CD4-positive, alpha-beta memory T cell (primary cell): ENCODE results near the gene PTPRJ. TPM values are rescaled to one million over a fixed set of nuclear protein-coding genes. Genes with fewer than 3 reads are reported as not detected.

Experiments
- CTCF ChIA-PET: fragments of 350-600 bp; sonication (Branson Sonifier 250); formaldehyde crosslinking; loops from one replicate; lab custom pipeline; 2021; ENCODE audit warnings: inconsistent platforms; ENCODE audit not compliant: partially characterized antibody; lab: Charles Lee
- POLR2A ChIA-PET: fragments of 350-600 bp; sonication (Branson Sonifier 250); formaldehyde crosslinking; loops from one replicate; lab custom pipeline; 2021; ENCODE audit not compliant: partially characterized antibody; lab: Charles Lee
- DNase-seq, 5 donors: peaks; one replicate each; pipeline versions ENCODE4 v3.0.0 to v3.0.0-alpha.2; 2020 to 2022; ENCODE audit warnings: mixed read lengths in 1 of 5
- H3K27ac ChIP-seq: one replicate; pipeline ENCODE4 v1.7.0; 2013; ENCODE audit warnings: low read depth, low read length
- H3K27me3 ChIP-seq: 2 replicates; pipeline ENCODE4 v1.7.0; 2013; ENCODE audit warnings: mild to moderate bottlenecking, low read length, moderate library complexity; ENCODE audit not compliant: insufficient read depth
- H3K36me3 ChIP-seq: 2 replicates; pipeline ENCODE4 v1.7.0; 2013; ENCODE audit warnings: mild to moderate bottlenecking, low read length, moderate library complexity; ENCODE audit not compliant: insufficient read depth
- H3K4me1 ChIP-seq: 2 replicates; pipeline ENCODE4 v1.7.0; 2013; ENCODE audit warnings: mild to moderate bottlenecking, low read length, moderate library complexity; ENCODE audit not compliant: insufficient read depth
- H3K4me3 ChIP-seq, 2 donors: one replicate each; pipeline ENCODE4 v1.7.0; 2013; ENCODE audit warnings: low read length in 2 of 2, mild to moderate bottlenecking in 1 of 2
- H3K9me3 ChIP-seq, 2 donors: one replicate each; pipeline ENCODE4 v1.7.0; 2013; ENCODE audit warnings: low read length in 2 of 2, control low read depth in 1 of 2; ENCODE audit not compliant: control insufficient read depth in 1 of 2
- H3K27ac Mint-ChIP-seq, 7 donors: one replicate each; pipeline ENCODE4 v1.8.0; 2020 to 2021; ENCODE audit warnings: mixed read lengths in 7 of 7, mild to moderate bottlenecking in 6 of 7, inconsistent platforms in 3 of 7, moderate library complexity in 3 of 7
- H3K27me3 Mint-ChIP-seq, 2 donors: one replicate each; pipeline ENCODE4 v1.8.0; 2020 to 2021; ENCODE audit warnings: mixed read lengths in 2 of 2
- H3K36me3 Mint-ChIP-seq, 2 donors: one replicate each; pipeline ENCODE4 v1.8.0; 2020 to 2021; ENCODE audit warnings: mixed read lengths in 2 of 2, inconsistent platforms in 1 of 2, mild to moderate bottlenecking in 1 of 2
- H3K4me1 Mint-ChIP-seq, 4 donors: one replicate each; pipeline ENCODE4 v1.8.0; 2020 to 2021; ENCODE audit warnings: mixed read lengths in 4 of 4, mild to moderate bottlenecking in 1 of 4
- H3K4me3 Mint-ChIP-seq, 8 donors: one replicate each; pipeline ENCODE4 v1.8.0; 2020 to 2021; ENCODE audit warnings: mixed read lengths in 8 of 8, mild to moderate bottlenecking in 7 of 8, moderate library complexity in 6 of 8, inconsistent platforms in 3 of 8
- H3K9me3 Mint-ChIP-seq, 8 donors: one replicate each; pipeline ENCODE4 v1.8.0; 2020 to 2021; ENCODE audit warnings: mixed read lengths in 8 of 8, mild to moderate bottlenecking in 5 of 8, inconsistent platforms in 3 of 8, moderate library complexity in 1 of 8
- intact Hi-C: fragments of 100-400 bp; cut with micrococcal nuclease; formaldehyde crosslinking; loops from one replicate; pipeline ENCODE4 v1.15.1; 2023
- polyA plus RNA-seq, 2 donors: library from polyadenylated mRNA; unstranded; fragments of 300-500 nt; fragmentation: Illumina TruSeq; gene quantifications; one replicate each; pipeline ENCODE4 v1.2.3, GENCODE V29; 2021
- total RNA-seq, 2 experiments: library from RNA; stranded (reverse); gene quantifications; one replicate each; pipeline ENCODE4 v1.2.3, GENCODE V29; 2021

The PTPRJ gene
- total and polyA plus RNA-seq, 4 experiments from 2014 or later, result 3.3 to 57.9 (median 37.2) TPM

DNA sequence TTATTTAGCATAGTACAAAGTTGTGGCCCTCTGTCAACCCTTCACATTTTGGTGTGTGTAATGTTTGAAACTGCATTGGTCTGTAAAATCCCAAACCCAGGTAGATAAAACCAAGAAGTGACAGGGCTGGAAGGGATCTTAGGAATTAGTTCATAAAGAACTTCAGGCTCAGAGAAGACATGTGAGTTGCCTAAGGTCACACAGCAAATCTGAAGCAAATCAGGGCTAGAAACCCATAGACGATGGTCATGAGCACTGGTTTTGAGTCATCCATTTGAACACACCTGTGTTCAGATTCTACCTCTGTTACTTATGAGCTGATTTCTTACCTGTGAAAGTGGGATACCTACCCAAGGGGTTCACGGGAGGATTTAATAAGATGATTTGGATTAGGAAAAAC is 107.1 kb downstream of the PTPRJ start:
- POLR2A ChIA-PET, result interaction anchor here (0.6 to 1.1 kb wide), 2 partner anchors 31 to 109 kb away, joined by 3 read pairs; no protein-coding TSS in a partner anchor
- intact Hi-C loops, result no loop called here
- H3K27me3 ChIP-seq, result no peaks in the 10 kb centered on the region
- H3K36me3 Mint-ChIP-seq, result peaks cover 1 to 7% of the 10 kb centered on the region in 2 donors
- no peaks in the 10 kb centered on the region for H3K36me3 ChIP-seq
- no peak for DNase-seq
- no peaks in the 10 kb centered on the region for H3K9me3 Mint-ChIP-seq
- no peak overlapping the region for H3K27ac ChIP-seq
- no peak overlapping the region for H3K4me3 Mint-ChIP-seq
- H3K4me1 ChIP-seq, result peaks cover 18% of the 10 kb centered on the region
- no peaks in the 10 kb centered on the region for H3K27me3 Mint-ChIP-seq
- peak overlapping the region in 1 of 7 donors; percentile 54 for H3K27ac Mint-ChIP-seq
- CTCF ChIA-PET, result interaction anchor here (1.4 to 1.5 kb wide), 2 partner anchors 20 to 68 kb away, joined by 4 read pairs; no protein-coding TSS in a partner anchor
- no peaks in the 10 kb centered on the region for H3K9me3 ChIP-seq
- H3K4me3 ChIP-seq, result no peak overlapping the region
- peaks cover 26 to 59% (median 39%) of the 10 kb centered on the region in 4 donors for H3K4me1 Mint-ChIP-seq

DNA sequence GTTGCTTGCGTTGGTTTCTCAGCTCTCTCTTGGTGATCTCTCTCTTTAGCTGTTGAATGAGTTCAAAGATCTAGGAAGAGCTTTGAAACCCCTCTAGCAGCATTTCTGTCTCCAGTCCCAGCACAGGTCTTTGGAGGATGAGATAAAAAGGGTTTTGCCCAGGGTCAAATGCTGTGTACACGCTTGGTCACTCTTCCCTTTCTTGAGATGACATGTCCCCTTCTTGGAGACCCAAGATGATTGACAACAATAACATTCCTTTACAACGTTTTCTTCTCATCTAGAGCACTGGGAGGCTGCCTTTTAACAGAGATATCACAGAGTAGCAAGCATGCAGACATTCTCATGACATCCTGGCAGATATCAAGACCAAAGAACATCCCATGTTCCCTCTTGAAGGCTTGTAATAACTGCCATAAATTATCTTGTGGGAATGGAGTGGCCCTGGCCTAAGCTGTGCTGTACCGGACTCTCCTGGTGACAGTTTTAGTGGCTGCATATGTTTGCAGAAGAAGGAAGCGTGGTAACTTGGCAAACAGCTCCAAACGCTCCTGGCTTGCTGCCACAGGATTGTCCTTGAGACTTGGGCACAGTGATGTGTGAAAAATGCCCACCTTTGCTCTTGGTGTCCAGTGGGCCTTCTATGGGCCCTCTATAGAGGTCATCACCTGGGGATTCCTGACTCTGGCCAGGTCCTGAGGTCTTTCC is 107.8 kb downstream of the PTPRJ start:
- no peak for DNase-seq
- ChIA-PET POLR2A (interaction anchor here (1.1 kb wide), 1 partner anchor 32 kb away, joined by 3 read pairs; no protein-coding TSS in a partner anchor), CTCF (interaction anchor here (1.0 to 2.0 kb wide), 2 partner anchors 19 to 53 kb away, joined by 5 to 6 read pairs; no protein-coding TSS in a partner anchor)
- Mint-ChIP-seq H3K27me3 (no peaks in the 10 kb centered on the region), H3K36me3 (peaks cover 1 to 7% of the 10 kb centered on the region in 2 donors), H3K9me3 (no peaks in the 10 kb centered on the region), H3K4me1 (peaks cover 28 to 60% (median 43%) of the 10 kb centered on the region in 4 donors), H3K4me3 (no peak overlapping the region), H3K27ac (peak overlapping the region in 4 of 7 donors; percentile 4 to 54 (median 10))
- Histone ChIP-seq H3K4me3 (no peak overlapping the region), H3K27ac (no peak overlapping the region), H3K4me1 (peaks cover 25% of the 10 kb centered on the region), H3K36me3 (no peaks in the 10 kb centered on the region), H3K9me3 (no peaks in the 10 kb centered on the region), H3K27me3 (no peaks in the 10 kb centered on the region)
- intact Hi-C loops, result no loop called here

DNA sequence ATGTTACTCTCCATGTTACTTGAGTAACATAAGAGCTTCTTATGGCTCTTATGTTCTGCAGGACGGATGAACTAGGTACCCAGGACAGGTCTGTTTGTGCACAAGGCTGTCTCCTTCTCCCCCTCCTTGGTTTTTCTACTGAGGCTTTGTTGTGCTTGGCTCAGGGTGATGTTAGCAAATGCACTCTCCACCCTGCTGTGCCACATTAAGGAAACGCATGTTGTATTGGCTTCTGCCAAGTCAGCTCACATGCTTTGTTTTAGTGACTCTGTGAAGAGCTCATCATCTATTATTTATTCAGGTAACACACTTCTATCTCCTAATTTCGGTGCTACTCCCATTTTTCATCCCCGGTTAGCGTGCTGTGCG is 108.3 kb downstream of the PTPRJ start:
- CTCF ChIA-PET, result interaction anchor here (1.0 to 2.0 kb wide), 3 partner anchors 19 to 54 kb away, joined by 4 to 6 read pairs (median 5); no protein-coding TSS in a partner anchor
- H3K36me3 Mint-ChIP-seq, result peaks cover 1 to 4% of the 10 kb centered on the region in 2 donors
- H3K9me3 ChIP-seq, result no peaks in the 10 kb centered on the region
- H3K4me3 Mint-ChIP-seq, result no peak overlapping the region
- H3K27ac ChIP-seq, result no peak overlapping the region
- H3K4me1 Mint-ChIP-seq, result peaks cover 28 to 64% (median 46%) of the 10 kb centered on the region in 4 donors
- no peak overlapping the region for H3K4me3 ChIP-seq
- no peaks in the 10 kb centered on the region for H3K27me3 Mint-ChIP-seq
- no peaks in the 10 kb centered on the region for H3K36me3 ChIP-seq
- peaks cover 30% of the 10 kb centered on the region for H3K4me1 ChIP-seq
- no peak for DNase-seq
- POLR2A ChIA-PET, result no interaction called here
- H3K9me3 Mint-ChIP-seq, result no peaks in the 10 kb centered on the region
- intact Hi-C loops, result no loop called here
- H3K27ac Mint-ChIP-seq, result peak overlapping the region in 2 of 7 donors; percentile 66 to 69
- H3K27me3 ChIP-seq, result no peaks in the 10 kb centered on the region

DNA sequence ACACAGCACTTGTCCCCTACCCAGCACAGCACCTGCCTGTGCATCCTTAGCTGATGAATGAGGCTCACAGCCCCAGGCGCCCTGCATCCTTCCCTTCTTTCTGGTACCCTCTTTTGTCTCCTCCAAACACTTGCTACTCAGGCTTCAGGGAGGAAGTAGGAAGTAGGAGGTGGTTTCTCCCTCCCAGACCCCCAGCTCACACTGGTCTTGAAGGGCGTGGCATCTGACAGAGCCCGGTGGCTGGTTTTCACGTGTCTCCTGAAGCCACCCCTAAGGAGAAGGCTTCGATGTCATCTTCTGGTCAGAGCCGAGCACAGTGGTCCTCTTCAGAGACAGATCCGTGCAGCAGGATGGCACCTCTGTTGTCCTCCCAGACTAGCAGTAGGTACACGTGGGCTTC is 109.8 kb downstream of the PTPRJ start:
- Histone ChIP-seq H3K36me3 (no peaks in the 10 kb centered on the region), H3K9me3 (no peaks in the 10 kb centered on the region), H3K4me1 (peaks cover 38% of the 10 kb centered on the region), H3K27ac (no peak overlapping the region), H3K27me3 (no peaks in the 10 kb centered on the region), H3K4me3 (no peak overlapping the region)
- Mint-ChIP-seq H3K27ac (peak overlapping the region in 2 of 7 donors; percentile 24 to 73), H3K9me3 (no peaks in the 10 kb centered on the region), H3K4me1 (peaks cover 37 to 78% (median 58%) of the 10 kb centered on the region in 4 donors), H3K27me3 (no peaks in the 10 kb centered on the region), H3K36me3 (peaks cover 0 to 1% of the 10 kb centered on the region in 2 donors), H3K4me3 (peak overlapping the region in 1 of 8 donors; percentile 22)
- POLR2A ChIA-PET, result no interaction called here
- intact Hi-C loops, result no loop called here
- DNase-seq, result no peak
- CTCF ChIA-PET, result interaction anchor here (1.4 to 2.0 kb wide), 2 partner anchors 17 to 20 kb away, joined by 4 to 6 read pairs; no protein-coding TSS in a partner anchor

DNA sequence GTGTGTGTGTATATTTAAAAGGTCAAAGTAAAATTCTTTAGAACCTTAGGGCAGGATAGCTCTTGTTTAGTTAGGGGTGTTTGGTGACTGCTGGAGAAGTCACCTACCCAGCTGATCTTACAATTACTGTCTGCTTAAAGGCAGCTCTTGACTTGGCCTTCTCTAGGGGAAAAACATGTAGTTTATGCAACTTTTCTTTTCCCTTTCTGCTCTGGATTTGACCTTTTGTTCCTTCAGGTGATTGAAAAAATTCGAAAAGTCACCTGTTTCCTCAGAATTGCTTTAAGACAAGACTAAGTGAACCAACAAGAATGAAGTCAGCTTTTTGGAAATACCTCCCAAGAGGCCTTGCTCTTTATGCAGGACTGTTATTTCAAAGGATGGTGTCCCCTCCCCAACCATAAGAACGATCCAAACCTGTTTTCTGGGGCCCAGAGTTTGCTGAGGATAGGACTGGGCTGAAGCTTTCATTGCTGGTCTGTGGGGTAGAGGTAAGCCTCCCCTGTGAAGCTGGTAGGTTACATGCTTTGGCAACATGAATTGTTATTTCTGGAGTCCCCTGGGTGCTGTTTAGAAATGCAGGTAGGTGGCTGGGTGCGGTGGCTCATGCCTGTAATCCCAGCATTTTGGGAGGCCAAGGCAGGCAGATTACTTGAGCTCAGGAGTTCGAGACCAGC is 111.2 kb downstream of the PTPRJ start:
- Histone ChIP-seq H3K4me3 (no peak overlapping the region), H3K4me1 (peaks cover 39% of the 10 kb centered on the region), H3K27me3 (no peaks in the 10 kb centered on the region), H3K36me3 (no peaks in the 10 kb centered on the region), H3K27ac (no peak overlapping the region), H3K9me3 (no peaks in the 10 kb centered on the region)
- POLR2A ChIA-PET, result interaction anchor here (0.8 to 1.3 kb wide), 2 partner anchors 35 to 90 kb away, joined by 3 to 4 read pairs; no protein-coding TSS in a partner anchor
- no peaks in the 10 kb centered on the region for H3K27me3 Mint-ChIP-seq
- CTCF ChIA-PET, result interaction anchor here (1.8 kb wide), 1 partner anchor 142 kb away, joined by 4 read pairs; no protein-coding TSS in a partner anchor
- peaks cover 40 to 86% (median 60%) of the 10 kb centered on the region in 4 donors for H3K4me1 Mint-ChIP-seq
- no peak overlapping the region for H3K4me3 Mint-ChIP-seq
- no peak for DNase-seq
- H3K27ac Mint-ChIP-seq, result peak overlapping the region in 5 of 7 donors; percentile 9 to 68 (median 57)
- H3K36me3 Mint-ChIP-seq, result peaks cover 0 to 1% of the 10 kb centered on the region in 2 donors
- H3K9me3 Mint-ChIP-seq, result no peaks in the 10 kb centered on the region
- intact Hi-C loops, result no loop called here

DNA sequence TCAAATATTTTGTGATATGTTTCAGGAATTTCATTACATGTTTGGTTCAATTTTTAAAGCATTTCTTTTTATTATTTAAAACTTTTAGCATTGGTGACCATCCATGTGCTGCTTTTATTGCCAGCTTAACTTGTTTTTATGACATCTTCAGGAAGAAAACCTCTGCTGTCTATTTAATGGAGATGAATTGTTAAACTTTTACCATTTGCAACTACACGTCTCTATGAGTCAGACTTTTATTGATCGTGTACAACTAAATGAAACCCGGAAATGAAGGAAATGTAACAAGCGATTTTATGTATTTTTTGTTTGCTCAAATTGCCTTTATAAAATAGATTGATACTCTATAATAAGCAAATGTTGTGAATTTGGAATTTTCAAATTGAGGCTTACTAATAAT is 113.0 kb downstream of the PTPRJ start:
- CTCF ChIA-PET, result interaction anchor here (1.0 to 1.2 kb wide), 2 partner anchors 14 to 16 kb away, joined by 4 to 8 read pairs; no protein-coding TSS in a partner anchor
- no peak overlapping the region for H3K4me3 ChIP-seq
- peak overlapping the region in 6 of 8 donors; percentile 30 to 80 (median 76) for H3K4me3 Mint-ChIP-seq

More for the DNA sequence above, 113.0 kb downstream of the PTPRJ start:
- no peaks in the 10 kb centered on the region for H3K27me3 ChIP-seq
- POLR2A ChIA-PET, result interaction anchor here (1.0 to 1.5 kb wide), 2 partner anchors 14 to 36 kb away, joined by 3 to 7 read pairs; no protein-coding TSS in a partner anchor
- intact Hi-C loops, result no loop called here
- H3K9me3 ChIP-seq, result no peaks in the 10 kb centered on the region
- H3K27me3 Mint-ChIP-seq, result no peaks in the 10 kb centered on the region
- DNase-seq, result no peak
- peaks cover 47% of the 10 kb centered on the region for H3K4me1 ChIP-seq
- H3K9me3 Mint-ChIP-seq, result no peaks in the 10 kb centered on the region
- peaks cover 42 to 77% (median 58%) of the 10 kb centered on the region in 4 donors for H3K4me1 Mint-ChIP-seq
- H3K36me3 ChIP-seq, result no peaks in the 10 kb centered on the region
- peak overlapping the region in 6 of 7 donors; percentile 3 to 76 (median 46) for H3K27ac Mint-ChIP-seq
- H3K27ac ChIP-seq, result no peak overlapping the region
- no peaks in the 10 kb centered on the region for H3K36me3 Mint-ChIP-seq
